ENCODE data around the gene MTOR. TPM values are rescaled to one million over a fixed set of nuclear protein-coding genes. Genes with fewer than 3 reads are reported as not detected.
"Not testable (repeated sequence)": the region's sequence is repeated elsewhere in the genome, so short reads cannot be mapped to it uniquely, and the experiment has no call there.

The MTOR gene
- total RNA-seq, 1 experiment from 2014 or later = 46.6 TPM

DNA sequence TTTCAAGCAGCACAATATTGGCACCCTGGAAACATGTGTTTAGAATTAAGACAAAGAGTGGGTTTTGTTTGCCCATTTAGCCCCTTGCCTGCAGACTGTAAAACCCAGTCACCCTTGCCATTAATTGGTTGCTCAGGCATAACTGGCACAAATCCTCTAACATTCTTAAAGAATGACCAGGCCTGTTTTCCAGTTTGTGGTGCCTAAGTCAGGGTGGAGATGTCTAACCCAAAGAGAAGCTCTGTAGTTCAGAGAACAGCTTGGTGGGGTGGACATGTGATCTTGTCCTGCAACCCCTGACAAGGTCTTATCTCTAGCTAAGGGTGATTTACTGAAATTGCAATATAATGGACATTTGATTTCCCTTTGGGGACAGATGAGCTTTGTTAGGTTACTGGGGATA is 82.0 kb downstream of the MTOR start:
- peak; percentile 95 for DNase-seq (ENCODE audit: low read depth)

DNA sequence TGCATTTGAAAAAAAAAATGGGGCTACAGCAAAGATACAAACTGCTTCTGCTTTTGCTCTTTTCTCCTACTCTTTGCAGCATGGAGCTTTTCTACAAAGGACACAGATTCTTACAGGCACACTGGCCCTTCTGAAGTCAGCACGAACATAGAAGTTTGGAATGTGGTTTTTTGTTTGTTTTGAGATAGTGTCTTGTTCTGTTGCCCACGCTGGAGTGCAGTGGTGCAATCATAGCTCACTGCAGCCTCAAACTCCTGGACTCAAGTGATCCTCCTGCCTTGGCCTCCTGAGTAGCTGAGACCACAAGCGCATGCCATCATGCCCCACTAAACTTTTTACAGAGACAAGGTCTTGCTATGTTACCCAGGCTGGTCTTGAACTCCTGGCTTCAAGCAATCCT is 82.6 kb downstream of the MTOR start:
- peak; percentile 61 for DNase-seq (ENCODE audit: low read depth)

- DNase-seq (ENCODE audit: low read depth) = no peak
These were observed 83.2 kb downstream of the MTOR start for GRCh38 chr1:11179125-11179524.

- peak; percentile 83 for DNase-seq (ENCODE audit: low read depth)
These were observed 84.0 kb downstream of the MTOR start for GRCh38 chr1:11178021-11179015.

DNA sequence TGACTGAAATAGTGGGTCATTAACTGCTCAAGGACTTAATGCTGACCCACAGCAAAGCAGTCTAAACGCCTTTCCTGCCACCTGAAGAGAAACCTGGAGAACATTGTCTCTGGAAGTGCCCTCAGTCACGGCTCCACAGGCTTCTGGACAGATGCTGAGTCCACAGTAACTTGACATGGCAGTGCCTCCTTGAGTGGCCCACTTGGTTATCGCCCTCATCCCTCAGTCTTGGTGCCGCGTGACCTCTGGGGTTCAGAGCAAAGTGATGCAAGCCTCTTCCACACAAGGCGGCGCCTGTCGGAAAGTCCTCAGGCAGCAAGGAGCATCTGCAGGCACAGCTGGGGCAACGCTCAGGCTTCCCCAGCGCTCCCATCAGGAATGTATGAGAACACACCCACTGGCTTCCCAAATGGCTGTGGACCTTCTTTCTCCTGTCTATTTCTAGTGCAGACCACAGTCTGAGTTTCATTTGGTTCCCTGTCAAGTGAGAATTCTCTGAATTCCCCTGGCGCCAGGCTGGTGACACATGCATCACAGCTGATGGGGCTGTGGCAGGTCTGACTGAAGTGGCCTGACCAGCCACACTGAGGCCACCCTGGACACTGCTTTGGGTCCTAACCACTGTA is 86.2 kb downstream of the MTOR start:
- peak; percentile 83 for DNase-seq (ENCODE audit: low read depth)

GRCh38 chr1:11175461-11175860 is 86.9 kb downstream of the MTOR start:
- DNase-seq (ENCODE audit: low read depth) = no peak

DNA sequence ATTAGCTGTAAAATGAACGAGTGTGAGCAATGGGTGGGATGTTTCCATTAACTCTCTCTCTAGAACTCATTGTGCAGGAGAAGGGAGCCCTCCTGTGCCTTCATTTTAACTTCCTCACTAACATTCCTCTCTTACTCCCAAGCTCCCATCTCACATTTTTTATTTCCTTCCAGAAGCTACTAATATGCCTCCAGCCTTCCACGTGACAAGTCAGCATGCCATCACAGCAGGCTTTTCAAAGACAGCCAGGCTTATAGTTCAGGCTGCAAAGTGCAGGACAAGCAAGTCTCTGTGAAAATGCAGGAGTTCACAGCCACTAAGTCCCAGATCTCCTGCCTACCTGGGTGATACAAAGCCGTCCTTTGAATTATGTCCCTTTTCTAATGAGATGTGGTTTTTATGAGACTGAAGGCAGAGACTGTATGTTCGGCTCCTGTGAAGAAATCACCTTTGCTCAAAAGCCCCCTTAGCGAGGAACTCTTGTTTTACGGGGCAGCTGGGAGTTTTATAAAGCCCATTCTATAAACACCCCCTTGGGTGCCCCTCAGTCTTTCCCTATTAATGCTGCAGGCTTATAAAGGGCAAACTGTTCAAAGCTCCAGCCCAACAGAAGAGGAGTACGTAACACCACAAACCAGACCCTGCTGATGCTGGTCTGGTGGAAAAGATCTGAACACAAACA is 87.9 kb downstream of the MTOR start:
- no peak for DNase-seq (ENCODE audit: low read depth)

DNA sequence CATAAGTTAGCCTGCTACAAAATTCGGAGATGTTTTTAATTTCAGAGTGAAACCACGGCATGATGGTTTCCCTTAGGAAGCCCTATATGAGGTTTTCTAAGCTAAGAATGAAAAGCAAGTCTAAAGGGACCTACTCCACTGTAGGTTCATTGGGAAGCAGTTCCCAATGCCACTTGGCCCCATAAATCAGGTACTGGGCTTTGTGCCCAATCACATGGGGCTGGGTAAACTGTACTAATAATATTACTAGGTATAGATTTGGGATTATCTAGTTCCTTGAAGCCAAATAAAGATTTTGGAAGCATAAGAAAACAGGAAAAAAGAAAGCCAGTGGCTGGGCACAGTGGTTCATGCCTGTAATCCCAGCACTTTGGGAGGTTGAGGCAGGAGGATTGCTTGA is 92.2 kb downstream of the MTOR start:
- peak; percentile 19 for DNase-seq (ENCODE audit: low read depth)

DNA sequence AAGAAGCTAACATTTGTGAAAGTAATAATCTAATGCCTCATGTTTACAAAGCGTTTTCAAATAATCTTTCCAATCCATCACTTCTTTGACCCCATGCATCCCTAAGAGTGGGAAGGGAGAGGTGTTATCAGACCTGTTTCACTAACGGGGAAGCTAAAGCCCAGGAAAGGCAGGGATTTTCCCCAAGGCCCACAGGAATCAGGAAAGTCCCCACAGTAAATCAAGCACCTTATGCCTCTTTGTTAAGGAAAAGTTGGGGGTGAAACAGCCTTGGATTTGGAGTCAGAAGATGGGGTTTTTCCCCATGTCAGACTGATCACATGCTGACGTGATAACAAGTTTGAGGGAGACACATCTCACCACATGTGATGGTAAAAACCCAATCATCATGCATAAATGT is 93.1 kb downstream of the MTOR start:
- no peak for DNase-seq (ENCODE audit: low read depth)

DNA sequence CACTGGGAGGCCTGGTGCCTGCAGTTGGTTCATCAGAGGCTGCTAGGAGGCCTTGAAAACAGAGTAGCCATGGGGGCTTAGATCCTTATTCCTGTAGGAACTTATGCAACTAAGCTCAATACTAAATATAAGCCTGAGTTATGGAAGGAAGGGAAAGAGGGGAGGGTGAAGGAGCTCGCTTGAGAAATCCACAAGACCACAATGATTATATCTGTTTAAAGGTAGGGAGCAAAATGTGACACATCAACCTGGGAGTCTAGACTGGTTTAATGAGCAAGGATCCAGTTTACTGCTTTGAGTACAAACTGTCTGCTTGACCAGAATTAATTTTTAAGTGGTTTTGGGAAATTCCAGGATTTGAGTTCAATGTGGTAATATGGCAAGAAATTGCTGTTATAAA is 93.6 kb downstream of the MTOR start:
- DNase-seq (ENCODE audit: low read depth) = peak; percentile 51

DNA sequence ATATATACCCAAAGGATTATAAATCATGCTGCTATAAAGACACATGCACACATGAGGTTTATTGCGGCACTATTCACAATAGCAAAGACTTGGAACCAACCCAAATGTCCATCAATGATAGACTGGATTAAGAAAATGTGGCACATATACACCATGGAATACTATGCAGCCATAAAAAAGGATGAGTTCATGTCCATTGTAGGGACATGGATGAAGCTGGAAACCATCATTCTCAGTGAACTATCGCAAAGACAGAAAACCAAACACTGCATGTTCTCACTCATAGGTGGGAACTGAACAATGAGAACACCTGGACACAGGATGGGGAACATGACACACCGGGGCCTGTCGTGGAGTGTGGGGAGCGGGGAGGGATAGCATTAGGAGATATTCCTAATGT is 95.6 kb downstream of the MTOR start:
- DNase-seq (ENCODE audit: low read depth) = not testable (repeated sequence)

- DNase-seq (ENCODE audit: low read depth) = not testable (repeated sequence)
These were observed 99.6 kb downstream of the MTOR start for GRCh38 chr1:11162752-11163151.

- DNase-seq (ENCODE audit: low read depth) = peak; percentile 87
These were observed 103.5 kb downstream of the MTOR start for GRCh38 chr1:11158720-11159321.

DNA sequence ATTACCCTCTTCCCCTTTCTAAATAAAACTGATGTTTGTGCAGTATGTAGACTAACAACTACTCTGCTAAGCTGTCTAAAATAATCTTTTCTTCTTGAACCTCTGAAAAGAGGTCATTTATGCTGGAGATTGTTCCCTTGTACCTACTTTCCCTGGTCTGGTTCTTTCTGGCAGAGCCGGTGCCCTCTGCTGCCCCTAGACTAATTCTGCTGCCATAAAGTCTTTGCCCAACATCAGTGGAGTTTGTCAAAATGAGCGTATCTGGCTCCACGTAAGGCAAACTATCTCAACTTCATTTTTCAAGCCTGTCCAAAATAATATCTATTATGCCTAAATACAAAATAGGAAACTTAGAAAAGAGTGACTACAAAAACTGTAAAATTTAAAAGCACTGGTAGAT is 104.1 kb downstream of the MTOR start:
- DNase-seq (ENCODE audit: low read depth) = no peak

DNA sequence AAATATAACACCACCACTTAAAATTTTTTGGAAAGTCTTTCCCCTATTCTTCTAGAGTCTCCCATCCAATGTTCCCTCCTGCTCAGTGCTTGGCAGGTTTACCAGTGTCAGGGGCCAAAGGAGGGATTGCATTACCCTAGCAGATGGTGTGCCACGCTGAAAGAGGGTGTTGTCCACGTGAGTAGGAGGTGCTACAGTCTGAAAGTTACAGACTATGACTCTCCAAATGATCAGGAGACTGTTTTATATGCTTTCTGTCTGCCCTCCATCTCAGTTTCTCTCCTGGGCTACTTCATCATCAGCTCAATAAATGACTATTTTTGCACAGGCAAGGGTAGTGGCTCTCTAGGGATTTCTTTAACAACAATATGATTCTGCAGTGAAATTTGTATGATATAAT is 104.5 kb downstream of the MTOR start:
- no peak for DNase-seq (ENCODE audit: low read depth)

- no peak for DNase-seq (ENCODE audit: low read depth)
These were observed 105.0 kb downstream of the MTOR start for GRCh38 chr1:11157394-11157793.

DNA sequence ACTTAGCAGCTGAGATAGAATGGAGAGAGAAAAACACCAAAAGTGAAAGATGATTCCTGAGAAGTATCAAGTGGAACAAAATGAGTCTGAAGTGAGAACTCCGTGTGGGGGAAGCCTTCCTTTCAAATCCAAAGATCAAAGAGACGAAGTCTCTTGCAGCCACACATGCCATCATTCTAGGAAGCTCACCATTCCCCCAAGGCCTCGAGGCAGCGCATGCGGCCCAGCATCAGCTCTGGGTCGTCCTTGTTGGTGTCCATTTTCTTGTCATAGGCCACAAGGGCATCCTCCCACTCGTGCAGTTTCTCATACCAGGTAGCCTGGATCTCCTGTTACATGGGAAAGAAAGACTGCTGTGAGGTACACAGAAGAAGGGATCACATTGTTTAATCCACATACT is 105.4 kb downstream of the MTOR start:
- no peak for DNase-seq (ENCODE audit: low read depth)

DNA sequence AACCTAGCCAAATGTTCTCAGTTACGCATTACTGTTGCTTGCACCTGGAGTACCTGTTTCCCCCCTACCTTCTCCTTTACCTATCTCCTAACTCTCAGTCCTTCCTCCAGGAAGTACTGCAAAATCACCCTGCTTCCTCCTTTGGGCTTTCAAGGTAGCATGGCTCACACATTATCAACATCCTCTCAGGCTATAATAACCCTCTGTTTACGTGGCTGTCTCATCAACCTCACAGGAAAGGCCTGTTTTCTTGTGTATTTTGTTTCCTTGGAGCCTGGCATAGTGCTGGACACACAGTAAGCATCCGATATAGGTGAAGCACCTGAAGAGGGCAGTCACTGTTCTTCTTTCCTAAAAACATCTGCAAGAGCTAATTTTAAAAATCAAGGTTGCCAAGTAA is 105.9 kb downstream of the MTOR start:
- peak; percentile 42 for DNase-seq (ENCODE audit: low read depth)

- DNase-seq (ENCODE audit: low read depth) = no peak
These were observed 109.2 kb downstream of the MTOR start for GRCh38 chr1:11153184-11153583.

DNA sequence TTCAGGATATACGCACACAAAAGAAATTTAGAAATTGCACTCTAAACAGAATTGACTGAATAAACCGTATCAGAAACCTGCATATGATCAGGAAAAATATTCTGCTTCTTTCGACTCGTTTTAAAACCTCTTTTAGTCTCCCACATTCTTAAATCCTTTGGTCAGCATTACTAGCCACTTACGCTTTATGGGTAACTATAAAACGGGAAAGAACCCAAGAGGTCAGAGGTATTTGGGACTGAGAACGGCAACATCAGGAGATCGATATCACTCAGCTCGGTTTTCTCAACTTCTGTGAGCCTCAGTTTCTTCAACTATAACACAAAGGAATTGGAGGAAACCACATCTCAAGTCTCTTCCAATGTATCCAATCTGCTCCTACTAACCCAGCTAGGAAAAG is 109.6 kb downstream of the MTOR start:
- no peak for DNase-seq (ENCODE audit: low read depth)

GRCh38 chr1:11151826-11152612 is 110.3 kb downstream of the MTOR start:
- no peak for DNase-seq (ENCODE audit: low read depth)
